ENCODE results near the gene EXOC4.
"Not testable (repeated sequence)": the region's sequence is repeated elsewhere in the genome, so short reads cannot be mapped to it uniquely, and the experiment has no call there.

The EXOC4 gene

DNA sequence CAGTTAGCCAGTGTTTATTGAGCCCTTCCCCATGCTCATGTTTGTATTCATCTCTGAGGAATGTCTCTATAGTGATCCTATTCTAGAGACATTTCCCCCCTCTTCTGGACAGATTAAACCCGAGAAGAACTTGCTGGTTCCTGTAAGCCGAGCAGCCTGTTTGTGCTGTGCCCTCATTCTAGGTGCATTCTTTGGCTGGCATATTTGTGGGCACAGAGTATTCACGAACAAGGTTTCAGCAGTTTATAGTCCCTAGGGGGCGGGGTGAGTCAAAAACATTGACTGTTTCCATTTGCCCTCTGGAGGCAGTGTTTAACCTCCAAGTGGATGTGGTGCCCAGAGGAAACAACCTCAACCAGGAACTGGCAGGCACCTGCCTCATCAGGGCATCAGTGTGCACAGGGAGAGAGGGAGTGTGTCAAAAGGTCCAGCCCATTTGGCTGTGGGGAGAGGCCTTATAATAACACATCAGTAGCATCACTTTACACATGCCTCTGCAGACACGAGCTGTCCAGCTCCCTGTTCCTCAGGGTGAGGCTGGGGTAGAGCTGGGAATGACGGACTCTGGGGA, 600.9 kb downstream of the EXOC4 start:
- DNase-seq = peak; percentile 42

- DNase-seq = peak; percentile 18
Measured at GRCh38 chr7:133854739-133855138, 601.9 kb downstream of the EXOC4 start.

GRCh38 chr7:133857376-133858119, 604.7 kb downstream of the EXOC4 start:
- no peak for DNase-seq

GRCh38 chr7:133858311-133858710, 605.4 kb downstream of the EXOC4 start:
- peak; percentile 20 for DNase-seq

DNA sequence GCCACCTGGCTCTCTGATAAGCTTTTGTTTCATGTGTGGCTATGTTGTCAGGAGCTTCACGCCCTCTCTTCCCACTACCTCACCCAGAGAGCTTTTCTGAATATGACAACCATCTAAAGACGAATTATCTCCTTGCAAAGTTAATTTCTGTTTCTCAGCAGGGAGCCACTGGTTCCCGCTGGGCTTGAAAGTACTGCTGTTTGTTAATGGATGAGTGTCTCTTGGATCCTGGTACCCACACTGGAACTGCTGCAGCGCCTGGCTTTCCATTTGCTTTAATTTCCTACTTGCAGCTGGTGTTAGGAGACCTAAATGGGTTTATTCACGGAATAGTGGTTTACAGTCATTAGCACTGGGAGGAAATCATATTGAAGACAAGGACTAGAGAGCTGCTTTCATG, 606.4 kb downstream of the EXOC4 start:
- DNase-seq = peak; percentile 97

GRCh38 chr7:133859871-133860450, 607.1 kb downstream of the EXOC4 start:
- no peak for DNase-seq

GRCh38 chr7:133860628-133861335, 607.9 kb downstream of the EXOC4 start:
- no peak for DNase-seq

DNA sequence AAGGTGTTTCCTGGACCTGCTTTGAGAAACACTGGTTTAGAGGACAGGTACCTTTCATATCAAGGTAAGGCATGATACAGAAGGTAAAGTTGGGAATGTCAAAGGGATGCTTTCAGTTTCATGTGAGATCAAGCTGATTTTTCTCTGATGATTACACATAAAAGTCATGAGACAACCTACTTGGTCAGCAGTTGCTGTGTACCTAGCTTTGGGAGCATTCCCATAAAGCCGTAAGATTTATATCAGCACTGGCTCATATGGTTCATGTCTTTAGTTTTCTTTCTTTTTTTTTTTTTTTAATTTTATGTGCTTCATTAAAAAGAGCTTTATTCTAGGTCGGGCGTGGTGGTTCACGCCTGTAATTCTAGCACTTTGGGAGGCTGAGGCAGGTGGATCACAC, 609.0 kb downstream of the EXOC4 start:
- DNase-seq = no peak

DNA sequence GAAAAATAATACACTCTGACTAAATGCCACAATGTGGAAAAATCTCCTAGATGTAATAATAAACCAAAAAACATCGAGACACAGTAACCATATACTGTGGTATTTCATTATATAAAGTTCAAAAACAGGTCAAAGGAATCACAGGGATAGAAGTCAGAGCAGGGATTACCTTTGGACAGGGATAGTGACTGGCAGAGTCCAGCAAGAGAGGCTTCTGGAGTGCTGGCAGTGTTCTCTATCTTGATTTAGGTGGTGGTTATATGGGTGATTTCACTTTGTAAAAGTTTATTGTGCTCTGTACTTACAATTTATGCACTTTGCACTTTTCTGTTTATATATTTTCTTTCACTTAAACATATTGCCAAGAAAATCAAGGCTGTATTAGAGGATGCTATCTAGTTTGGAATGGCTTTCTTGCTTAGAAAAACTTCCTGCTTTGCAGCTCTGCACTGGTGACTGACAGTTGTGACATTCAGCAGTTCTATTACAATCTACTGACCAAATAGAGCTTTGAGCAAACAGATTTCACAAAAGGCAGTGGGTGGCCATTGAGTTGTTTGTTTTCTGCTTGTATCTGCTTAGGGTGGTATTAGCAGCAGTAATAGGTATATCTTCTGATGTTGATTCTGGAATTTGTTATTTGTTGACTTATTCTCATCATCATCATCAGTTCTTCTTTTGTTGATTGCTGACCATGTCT, 610.6 kb downstream of the EXOC4 start:
- peak; percentile 72 for DNase-seq

DNA sequence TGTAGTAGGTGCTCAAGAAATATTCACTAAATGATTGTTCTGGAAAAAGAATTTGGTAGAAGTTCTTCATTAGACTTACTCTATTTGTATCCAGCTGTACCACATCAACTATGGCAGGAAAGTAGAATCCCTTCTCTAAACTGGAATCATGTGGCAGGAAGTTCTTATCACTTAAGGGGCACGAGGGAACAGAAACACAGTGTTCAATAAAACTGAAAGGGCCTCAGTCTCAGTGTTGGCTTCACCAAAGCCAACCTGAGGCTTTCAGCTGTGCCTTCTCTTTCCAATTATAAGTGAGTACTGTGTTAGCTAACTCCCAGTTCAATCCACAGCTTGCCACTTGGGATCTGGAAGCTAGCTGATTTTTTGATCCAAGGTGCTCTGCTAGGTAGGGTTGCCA, 616.7 kb downstream of the EXOC4 start:
- no peak for DNase-seq

GRCh38 chr7:133871757-133872156, 618.9 kb downstream of the EXOC4 start:
- no peak for DNase-seq

GRCh38 chr7:133873187-133873586, 620.3 kb downstream of the EXOC4 start:
- no peak for DNase-seq

DNA sequence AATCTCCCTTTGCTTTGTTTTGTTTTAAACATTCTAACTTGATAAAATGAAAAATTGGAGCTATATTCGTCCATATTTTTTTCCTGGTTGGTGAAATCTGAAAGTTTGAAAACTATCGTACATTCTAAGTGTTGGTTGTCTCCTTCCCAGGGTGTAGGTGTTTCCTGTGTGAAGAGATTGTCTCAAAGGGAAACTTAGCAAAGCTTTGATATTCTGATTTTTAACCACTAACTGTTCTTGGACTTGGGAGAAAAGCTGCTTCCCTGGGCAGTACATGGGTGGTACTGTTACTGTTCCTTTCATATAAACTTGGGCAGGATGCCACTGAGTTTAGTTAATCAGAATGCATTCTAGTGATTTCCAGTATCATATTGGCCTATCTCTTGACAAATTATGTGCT, 620.8 kb downstream of the EXOC4 start:
- no peak for DNase-seq

DNA sequence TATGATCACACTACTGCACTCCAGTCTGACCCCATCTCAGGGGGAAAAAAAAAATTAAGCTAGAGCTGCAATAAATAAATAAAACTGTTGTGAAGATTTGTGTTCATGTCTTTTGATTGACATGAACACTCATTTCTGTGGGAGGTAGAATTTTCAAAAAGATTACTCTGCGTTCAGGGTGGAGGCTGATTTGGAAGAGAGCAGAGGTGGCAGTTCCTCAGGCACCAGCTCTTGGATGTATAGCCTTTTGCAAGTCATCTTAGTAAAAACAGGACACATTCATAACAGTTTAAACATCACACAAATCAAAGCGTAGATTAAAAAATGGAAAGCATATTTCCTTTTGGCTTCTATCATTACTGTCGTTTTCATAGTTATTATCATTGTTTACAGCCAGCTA, 630.7 kb downstream of the EXOC4 start:
- no peak for DNase-seq

GRCh38 chr7:133885213-133885612, 632.3 kb downstream of the EXOC4 start:
- no peak for DNase-seq

GRCh38 chr7:133886086-133886485, 633.2 kb downstream of the EXOC4 start:
- no peak for DNase-seq

GRCh38 chr7:133886797-133887196, 633.9 kb downstream of the EXOC4 start:
- no peak for DNase-seq

GRCh38 chr7:133887459-133887858, 634.6 kb downstream of the EXOC4 start:
- no peak for DNase-seq

GRCh38 chr7:133888061-133888930, 635.4 kb downstream of the EXOC4 start:
- no peak for DNase-seq

- no peak for DNase-seq
Measured at GRCh38 chr7:133904776-133905175, 651.9 kb downstream of the EXOC4 start.

- not testable (repeated sequence) for DNase-seq
Measured at GRCh38 chr7:133906553-133906952, 653.7 kb downstream of the EXOC4 start.

DNA sequence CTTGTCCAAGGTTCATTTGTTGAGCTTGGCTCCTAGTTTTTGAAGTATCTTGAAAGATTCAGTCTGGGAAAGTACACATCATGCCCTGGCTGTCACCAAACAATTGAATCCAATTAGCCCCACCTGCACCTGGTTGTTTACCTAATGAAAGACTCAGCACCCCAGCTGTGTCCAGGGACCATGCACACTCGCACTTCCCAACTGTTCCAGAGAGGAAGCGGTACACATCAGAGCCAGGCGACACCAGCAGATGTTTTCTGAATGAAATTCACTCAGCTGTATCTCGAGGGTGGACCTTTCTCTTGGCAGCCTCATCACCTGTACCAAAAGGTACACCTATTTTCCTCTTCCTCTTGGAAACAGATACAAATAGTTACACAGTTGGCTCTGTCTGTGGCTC, 657.9 kb downstream of the EXOC4 start:
- peak; percentile 93 for DNase-seq

Data from NCI-H146 (cell line).